Stimulated activated CD4-positive, alpha-beta T cell treated with anti-CD3 and anti-CD28 coated beads, Interleukin-12 subunit alpha, Interleukin-12 subunit beta, amount 100 ng/mL, for 24 hours (primary cell): ENCODE measurements around the gene S100A14.

Experiments used
- DNase-seq, 2 experiments: peaks; one replicate each; pipeline ENCODE4 v3.0.0-alpha.2; 2020; ENCODE audit warnings: low read depth in 2 of 2

S100A14 gene

GRCh38 chr1:153639280-153639679, 23.2 kb upstream of the S100A14 start:
- no peak for DNase-seq

GRCh38 chr1:153638261-153638660, 22.1 kb upstream of the S100A14 start:
- no peak for DNase-seq

- no peak for DNase-seq
These were observed 20.2 kb upstream of the S100A14 start for GRCh38 chr1:153636312-153636711.

GRCh38 chr1:153635872-153636271, 19.7 kb upstream of the S100A14 start:
- DNase-seq: no peak

GRCh38 chr1:153633754-153634665, 17.9 kb upstream of the S100A14 start, which contains the start of gene CHTOP:
TSS of gene CHTOP (plus strand) at chr1:153634066. CDS start at chr1:153636589, 2,523 bp downstream.
- peak; percentile 95 to 96 for DNase-seq

- no peak for DNase-seq
These were observed 17.1 kb upstream of the S100A14 start for GRCh38 chr1:153633161-153633753.

GRCh38 chr1:153631047-153632022, 15.2 kb upstream of the S100A14 start:
- DNase-seq: no peak

GRCh38 chr1:153630384-153630783, 14.3 kb upstream of the S100A14 start:
- DNase-seq: no peak

GRCh38 chr1:153629971-153630370, 13.8 kb upstream of the S100A14 start:
- no peak for DNase-seq

GRCh38 chr1:153629343-153629665, 13.2 kb upstream of the S100A14 start:
- DNase-seq: no peak

- no peak for DNase-seq
These were observed 12.7 kb upstream of the S100A14 start for GRCh38 chr1:153628638-153629342.

GRCh38 chr1:153627715-153628626, 11.8 kb upstream of the S100A14 start, which contains the start of gene S100A1:
TSS of gene S100A1 (plus strand) at chr1:153628434. CDS start at chr1:153630522, 2,088 bp downstream.
- no peak for DNase-seq

- no peak for DNase-seq
These were observed 11.0 kb upstream of the S100A14 start, which contains the start of gene S100A13 for GRCh38 chr1:153626904-153627714. TSS of gene S100A13 (minus strand) at chr1:153627505. CDS start at chr1:153626472, 1,033 bp downstream.

- no peak for DNase-seq
These were observed 10.4 kb upstream of the S100A14 start for GRCh38 chr1:153626477-153626903.

GRCh38 chr1:153624965-153625611, 9.0 kb upstream of the S100A14 start:
- no peak for DNase-seq

- DNase-seq: no peak
These were observed 7.0 kb upstream of the S100A14 start for GRCh38 chr1:153623101-153623500.

GRCh38 chr1:153619171-153619570, 3.0 kb upstream of the S100A14 start:
- no peak for DNase-seq

GRCh38 chr1:153617663-153618062, 1.5 kb upstream of the S100A14 start:
- DNase-seq: no peak

- DNase-seq: no peak
These were observed 789 bp upstream of the S100A14 start for GRCh38 chr1:153616917-153617311.
